ENCODE measurements around the gene NEK6.

The NEK6 gene

DNA sequence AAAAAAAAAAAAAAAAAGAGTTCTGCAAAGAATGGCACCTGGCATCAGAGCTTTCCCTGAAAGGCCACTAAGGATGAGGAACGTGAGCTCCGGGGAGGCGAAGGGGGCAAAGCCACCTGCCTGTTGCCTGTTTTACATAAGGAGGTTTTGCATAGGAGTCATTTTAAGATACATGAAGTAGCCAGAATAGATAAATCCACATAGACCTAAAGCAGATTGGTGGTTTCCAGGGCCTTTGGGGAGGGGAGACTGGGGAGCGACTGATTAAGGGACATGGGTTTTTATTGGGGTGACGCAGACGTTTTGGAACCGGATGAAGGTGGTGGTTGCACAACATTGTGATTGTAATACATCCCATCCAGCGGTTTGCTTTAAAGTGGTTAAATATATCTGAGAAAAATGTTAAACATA lies 7.1 kb downstream of the NEK6 start:
- Histone ChIP-seq H3K4me2 (no peak overlapping the region), H3K27me3 (ENCODE audit: insufficient read depth, low read depth) (no peaks in the 10 kb centered on the region), H3K9ac (no peak overlapping the region), H3K4me3 (IDR thresholded peaks at IDR 0.05; ENCODE audit: insufficient read depth, low read depth, low read length) (no peak overlapping the region), H3K4me1 (ENCODE audit: low read depth, poor library complexity, severe bottlenecking) (no peaks in the 10 kb centered on the region), H2AFZ (ENCODE audit: low read depth) (no peak overlapping the region), H3K79me2 (ENCODE audit: insufficient read depth, low read depth) (0 out of 2 replicates have a peak, but pooled peaks cover 12% of the 10 kb centered on the region), H3K36me3 (ENCODE audit: insufficient read depth) (no peaks in the 10 kb centered on the region), H3K27ac (no peak overlapping the region), H4K20me1 (ENCODE audit: insufficient read depth) (no peaks in the 10 kb centered on the region)
- TF ChIP-seq, protein P1, sequence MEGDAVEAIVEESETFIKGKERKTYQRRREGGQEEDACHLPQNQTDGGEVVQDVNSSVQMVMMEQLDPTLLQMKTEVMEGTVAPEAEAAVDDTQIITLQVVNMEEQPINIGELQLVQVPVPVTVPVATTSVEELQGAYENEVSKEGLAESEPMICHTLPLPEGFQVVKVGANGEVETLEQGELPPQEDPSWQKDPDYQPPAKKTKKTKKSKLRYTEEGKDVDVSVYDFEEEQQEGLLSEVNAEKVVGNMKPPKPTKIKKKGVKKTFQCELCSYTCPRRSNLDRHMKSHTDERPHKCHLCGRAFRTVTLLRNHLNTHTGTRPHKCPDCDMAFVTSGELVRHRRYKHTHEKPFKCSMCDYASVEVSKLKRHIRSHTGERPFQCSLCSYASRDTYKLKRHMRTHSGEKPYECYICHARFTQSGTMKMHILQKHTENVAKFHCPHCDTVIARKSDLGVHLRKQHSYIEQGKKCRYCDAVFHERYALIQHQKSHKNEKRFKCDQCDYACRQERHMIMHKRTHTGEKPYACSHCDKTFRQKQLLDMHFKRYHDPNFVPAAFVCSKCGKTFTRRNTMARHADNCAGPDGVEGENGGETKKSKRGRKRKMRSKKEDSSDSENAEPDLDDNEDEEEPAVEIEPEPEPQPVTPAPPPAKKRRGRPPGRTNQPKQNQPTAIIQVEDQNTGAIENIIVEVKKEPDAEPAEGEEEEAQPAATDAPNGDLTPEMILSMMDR (conservative IDR thresholded peaks at IDR 0.05; ENCODE audit: low read depth, low read length): no peak

DNA sequence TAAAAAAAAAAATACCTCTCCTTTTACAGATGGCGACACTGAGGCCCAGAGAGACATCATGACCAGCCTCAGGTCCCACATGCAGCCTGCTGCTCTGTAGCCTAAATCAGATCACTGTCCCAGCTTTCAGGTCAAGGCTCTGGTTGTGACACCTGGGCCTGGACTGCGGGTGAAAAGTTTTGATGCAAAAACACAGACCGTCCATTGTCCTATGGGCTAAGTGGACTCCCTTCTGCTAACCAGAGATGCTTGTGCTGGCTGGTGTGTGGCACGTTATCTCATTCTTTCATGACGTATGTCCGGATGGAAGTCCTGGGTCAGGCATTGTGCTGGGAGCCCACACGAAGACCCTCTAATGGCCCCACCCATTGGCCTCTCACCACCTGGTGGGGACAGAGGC lies 7.8 kb downstream of the NEK6 start:
- Histone ChIP-seq H3K9ac (no peak overlapping the region), H3K27me3 (ENCODE audit: insufficient read depth, low read depth) (no peaks in the 10 kb centered on the region), H3K36me3 (ENCODE audit: insufficient read depth) (no peaks in the 10 kb centered on the region), H2AFZ (ENCODE audit: low read depth) (no peak overlapping the region), H3K4me1 (ENCODE audit: low read depth, poor library complexity, severe bottlenecking) (no peaks in the 10 kb centered on the region), H4K20me1 (ENCODE audit: insufficient read depth) (no peaks in the 10 kb centered on the region), H3K4me3 (IDR thresholded peaks at IDR 0.05; ENCODE audit: insufficient read depth, low read depth, low read length) (no peak overlapping the region), H3K4me2 (no peak overlapping the region), H3K27ac (no peak overlapping the region), H3K79me2 (ENCODE audit: insufficient read depth, low read depth) (0 out of 2 replicates have a peak, but pooled peaks cover 10% of the 10 kb centered on the region)
- TF ChIP-seq, protein P1 (conservative IDR thresholded peaks at IDR 0.05; ENCODE audit: low read depth, low read length): no peak

DNA sequence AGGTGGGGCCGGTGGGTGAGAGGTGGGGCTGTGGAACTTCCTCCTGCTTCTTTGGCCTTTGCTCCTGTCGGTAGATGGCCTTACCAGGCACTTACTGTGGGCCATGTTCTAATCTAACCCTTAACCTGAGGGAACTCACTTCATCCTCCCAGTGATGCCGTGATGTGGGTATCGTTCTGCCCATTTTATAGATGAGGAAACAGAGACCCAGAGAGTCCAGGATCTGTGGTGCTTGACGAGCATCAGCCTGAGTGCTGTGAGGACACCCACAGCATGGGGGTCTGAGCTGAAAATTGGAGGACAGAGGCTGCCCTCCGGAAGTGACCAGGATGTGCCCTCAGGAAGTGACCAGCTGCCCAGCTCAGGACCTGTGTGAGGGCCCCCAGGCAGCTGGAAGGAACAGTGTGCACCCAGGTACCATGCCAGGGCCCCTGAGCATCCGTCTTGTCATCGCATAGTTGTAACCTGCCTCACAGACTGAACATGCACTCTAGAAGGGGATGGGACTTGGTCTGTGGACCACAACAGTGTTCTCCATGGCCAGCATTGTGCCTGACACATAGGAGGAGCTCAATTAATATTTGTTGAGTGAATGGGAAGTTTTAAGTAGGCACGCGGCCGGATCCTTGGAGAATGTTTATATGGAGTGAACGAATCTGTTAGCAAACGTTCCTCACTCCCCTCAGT lies 8.5 kb downstream of the NEK6 start:
- Histone ChIP-seq H3K9ac (no peak overlapping the region), H3K27me3 (ENCODE audit: insufficient read depth, low read depth) (no peaks in the 10 kb centered on the region), H3K79me2 (ENCODE audit: insufficient read depth, low read depth) (0 out of 2 replicates have a peak, but pooled peaks cover 2% of the 10 kb centered on the region), H3K4me2 (no peak overlapping the region), H3K36me3 (ENCODE audit: insufficient read depth) (no peaks in the 10 kb centered on the region), H3K27ac (no peak overlapping the region), H3K4me1 (ENCODE audit: low read depth, poor library complexity, severe bottlenecking) (no peaks in the 10 kb centered on the region), H4K20me1 (ENCODE audit: insufficient read depth) (no peaks in the 10 kb centered on the region), H2AFZ (ENCODE audit: low read depth) (no peak overlapping the region), H3K4me3 (IDR thresholded peaks at IDR 0.05; ENCODE audit: insufficient read depth, low read depth, low read length) (no peak overlapping the region)
- TF ChIP-seq, protein P1 (conservative IDR thresholded peaks at IDR 0.05; ENCODE audit: low read depth, low read length): no peak

DNA sequence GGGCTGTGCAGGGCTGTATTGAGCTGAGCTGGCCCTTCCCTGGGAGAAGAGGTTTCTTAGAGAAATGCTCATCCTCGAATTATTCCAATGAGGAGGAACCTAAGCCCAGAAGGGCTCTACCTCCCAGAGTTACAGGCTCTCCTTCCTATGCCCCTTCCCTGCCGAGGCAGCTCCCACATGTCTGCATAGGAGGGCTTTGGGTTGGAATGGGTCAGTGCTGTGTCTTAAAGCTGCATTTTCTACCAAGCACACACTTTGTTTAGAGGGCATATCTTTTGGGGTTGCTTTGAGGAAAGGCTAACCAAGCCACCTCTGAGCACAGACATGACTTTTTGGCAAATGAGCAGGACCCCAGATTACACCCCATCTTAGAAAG lies 9.1 kb downstream of the NEK6 start:
- Histone ChIP-seq H3K36me3 (ENCODE audit: insufficient read depth) (no peaks in the 10 kb centered on the region), H2AFZ (ENCODE audit: low read depth) (no peak overlapping the region), H3K27ac (no peak overlapping the region), H3K4me3 (IDR thresholded peaks at IDR 0.05; ENCODE audit: insufficient read depth, low read depth, low read length) (no peak overlapping the region), H4K20me1 (ENCODE audit: insufficient read depth) (no peaks in the 10 kb centered on the region), H3K79me2 (ENCODE audit: insufficient read depth, low read depth) (no peaks in the 10 kb centered on the region), H3K4me1 (ENCODE audit: low read depth, poor library complexity, severe bottlenecking) (no peaks in the 10 kb centered on the region), H3K9ac (no peak overlapping the region), H3K4me2 (no peak overlapping the region), H3K27me3 (ENCODE audit: insufficient read depth, low read depth) (no peaks in the 10 kb centered on the region)
- TF ChIP-seq, protein P1 (conservative IDR thresholded peaks at IDR 0.05; ENCODE audit: low read depth, low read length): no peak

All from KMS-11 (cell line).